Measurements from ENCODE around the gene SLC16A14. TPM values are rescaled to one million over a fixed set of nuclear protein-coding genes. Genes with fewer than 3 reads are reported as not detected.

SLC16A14 gene
- total RNA-seq, 4 donors from 2014 or later, result 0.68 to 3.2 (median 3.0) TPM; not detected in 1

DNA sequence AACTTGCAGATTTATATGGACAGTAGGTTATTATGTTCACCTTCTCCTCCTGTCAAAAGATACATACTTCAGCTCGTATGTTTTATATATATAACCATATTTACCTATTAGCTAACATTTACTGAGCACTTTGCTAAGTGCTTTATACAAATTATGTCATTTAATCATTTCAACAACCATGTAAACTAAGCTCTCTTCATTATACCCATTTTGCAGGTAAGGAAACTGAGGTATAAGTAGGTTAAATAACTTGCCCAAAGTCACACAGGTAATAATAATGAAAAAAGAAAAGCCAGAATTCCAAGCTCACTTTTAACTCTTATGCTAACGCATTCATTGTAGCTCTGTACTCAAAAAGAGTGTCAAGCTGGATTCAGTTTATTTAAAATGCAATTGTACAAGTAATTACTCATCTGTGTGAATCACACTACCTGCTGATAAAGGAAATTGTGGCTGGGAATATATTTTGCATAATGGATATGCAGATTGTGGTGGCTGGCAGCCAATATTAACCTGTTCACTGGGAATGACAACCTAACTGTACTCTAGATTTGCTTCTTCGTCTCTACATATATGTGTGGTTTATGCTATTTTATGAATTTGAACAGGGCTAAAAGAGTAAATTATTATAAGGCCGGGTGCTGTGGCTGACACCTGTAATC, 20.6 kb downstream of the SLC16A14 start:
- no peak for TF ChIP-seq POLR2A (IDR thresholded peaks at IDR 0.05)
- no peak for TF ChIP-seq POLR2AphosphoS5 (IDR thresholded peaks at IDR 0.05)
- TF ChIP-seq CTCF (IDR thresholded peaks at IDR 0.05), result no peak
- no peak for TF ChIP-seq EP300 (IDR thresholded peaks at IDR 0.05; ENCODE audit: low read depth)
- in situ Hi-C loops (cut with MboI; ENCODE audit: low pct_ligation_motif_present in 1 of 4, low pct_unique_long_range_greater_than_20kb in 1 of 4, low sequenced_read_pairs in 3 of 4) (no loop called here), intact Hi-C loops (cut with DNase I; ENCODE audit: low total_unique reads) (no loop called here)
- no peaks in the 10 kb centered on the region for H3K36me3 ChIP-seq
- H3K27ac ChIP-seq, result no peak overlapping the region
- H3K27me3 ChIP-seq, result no peaks in the 10 kb centered on the region
- 85 to 91% methylated on average over 2 to 4 of the region's 4 CpGs for WGBS, 2 donors (ENCODE audit: low coverage in 1 of 2)
- no peak overlapping the region for H3K4me3 ChIP-seq
- no peaks in the 10 kb centered on the region for H3K4me1 ChIP-seq
- DNase-seq, result no peak
- H3K9me3 ChIP-seq, result no peaks in the 10 kb centered on the region

DNA sequence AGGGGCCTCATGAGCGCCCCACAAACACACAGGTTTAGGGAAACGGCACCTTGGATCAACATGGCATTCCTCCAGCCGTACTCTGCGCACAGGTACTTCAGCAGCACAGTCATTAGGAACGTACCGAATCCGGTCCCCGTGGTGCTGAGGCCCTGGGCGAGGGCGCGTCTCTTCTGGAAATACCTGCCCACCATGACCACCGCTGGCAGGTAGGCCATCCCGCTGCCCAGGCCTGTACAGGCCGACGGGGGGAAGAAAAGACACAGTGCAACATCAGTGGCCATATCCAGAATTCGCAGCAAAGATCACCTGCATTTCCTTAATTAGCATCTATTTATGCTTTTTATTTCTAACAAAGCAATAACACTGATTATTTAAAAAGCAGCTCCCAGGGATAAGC, 22.2 kb downstream of the SLC16A14 start:
- Histone ChIP-seq H3K9me3 (no peaks in the 10 kb centered on the region), H3K36me3 (no peaks in the 10 kb centered on the region), H3K27me3 (no peaks in the 10 kb centered on the region), H3K4me1 (no peaks in the 10 kb centered on the region), H3K4me3 (no peak overlapping the region), H3K27ac (no peak overlapping the region)
- 97% methylated on average over 16 of the region's 16 CpGs; no CpG with 5 or more reads in 1 of the 2 donors for WGBS, 2 donors (ENCODE audit: low coverage in 1 of 2)
- intact Hi-C loops (cut with DNase I; ENCODE audit: low total_unique reads), result no loop called here
- DNase-seq, result no peak
- no peak for TF ChIP-seq POLR2A (IDR thresholded peaks at IDR 0.05)
- TF ChIP-seq CTCF (IDR thresholded peaks at IDR 0.05), result no peak
- TF ChIP-seq EP300 (IDR thresholded peaks at IDR 0.05; ENCODE audit: low read depth), result no peak
- no peak for TF ChIP-seq POLR2AphosphoS5 (IDR thresholded peaks at IDR 0.05)
- in situ Hi-C loops (cut with MboI; ENCODE audit: low pct_ligation_motif_present in 1 of 4, low pct_unique_long_range_greater_than_20kb in 1 of 4, low sequenced_read_pairs in 3 of 4), result no loop called here

DNA sequence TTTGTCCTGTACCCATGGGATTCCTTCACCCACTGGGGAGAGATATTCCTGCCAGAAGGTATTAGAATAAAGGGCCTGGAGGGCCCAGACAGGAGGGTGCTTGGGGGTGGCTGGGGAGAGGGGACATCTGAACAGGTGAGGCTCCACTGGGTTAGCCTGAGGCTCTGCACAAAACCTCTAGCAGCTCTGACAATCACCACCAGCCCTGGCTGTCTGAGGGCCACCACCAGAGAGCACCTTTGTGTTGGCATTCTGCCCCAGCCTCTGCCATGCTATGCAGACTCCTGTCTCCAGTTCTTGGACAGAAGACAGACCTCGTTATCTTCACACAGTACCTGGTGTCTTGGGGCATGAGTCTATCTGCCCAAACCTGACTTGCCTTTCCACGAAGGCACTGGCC, 25.3 kb downstream of the SLC16A14 start:
- Histone ChIP-seq H3K9me3 (no peaks in the 10 kb centered on the region), H3K36me3 (no peaks in the 10 kb centered on the region), H3K27me3 (no peaks in the 10 kb centered on the region), H3K4me1 (no peaks in the 10 kb centered on the region), H3K4me3 (no peak overlapping the region), H3K27ac (no peak overlapping the region)
- WGBS, 2 donors (ENCODE audit: low coverage in 1 of 2), result 79% methylated on average over 2 of the region's 2 CpGs; no CpG with 5 or more reads in 1 of the 2 donors
- in situ Hi-C loops (cut with MboI; ENCODE audit: low pct_ligation_motif_present in 1 of 4, low pct_unique_long_range_greater_than_20kb in 1 of 4, low sequenced_read_pairs in 3 of 4), result no loop called here
- TF ChIP-seq POLR2A (IDR thresholded peaks at IDR 0.05) (no peak), EP300 (IDR thresholded peaks at IDR 0.05; ENCODE audit: low read depth) (no peak), POLR2AphosphoS5 (IDR thresholded peaks at IDR 0.05) (no peak), CTCF (IDR thresholded peaks at IDR 0.05) (no peak)
- no peak for DNase-seq
- intact Hi-C loops (cut with DNase I; ENCODE audit: low total_unique reads), result no loop called here

DNA sequence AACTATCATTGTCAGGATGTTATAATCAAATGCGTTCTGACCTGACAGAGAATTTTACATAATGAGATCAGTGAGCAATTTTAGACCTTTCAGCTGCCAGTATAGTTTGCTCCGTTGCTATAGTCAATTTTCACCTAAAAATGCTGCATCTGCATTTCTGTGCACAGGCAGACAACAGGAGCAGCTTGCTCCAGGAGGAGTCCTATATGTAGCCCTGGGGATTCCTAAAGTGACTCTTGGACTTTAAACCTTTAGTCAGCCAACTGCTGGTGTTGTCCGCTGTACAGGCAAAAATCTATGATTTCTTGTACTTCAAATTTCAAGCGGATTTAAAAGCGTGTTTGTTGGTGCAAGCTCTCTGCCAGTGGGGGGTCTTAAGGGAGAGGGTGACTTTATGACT, 25.7 kb downstream of the SLC16A14 start:
- intact Hi-C loops (cut with DNase I; ENCODE audit: low total_unique reads) (no loop called here), in situ Hi-C loops (cut with MboI; ENCODE audit: low pct_ligation_motif_present in 1 of 4, low pct_unique_long_range_greater_than_20kb in 1 of 4, low sequenced_read_pairs in 3 of 4) (no loop called here)
- no peak overlapping the region for H3K4me3 ChIP-seq
- H3K4me1 ChIP-seq, result no peaks in the 10 kb centered on the region
- TF ChIP-seq CTCF (IDR thresholded peaks at IDR 0.05) (no peak), EP300 (IDR thresholded peaks at IDR 0.05; ENCODE audit: low read depth) (no peak), POLR2A (IDR thresholded peaks at IDR 0.05) (no peak), POLR2AphosphoS5 (IDR thresholded peaks at IDR 0.05) (no peak)
- no peaks in the 10 kb centered on the region for H3K9me3 ChIP-seq
- 93 to 100% methylated on average over 3 to 5 of the region's 5 CpGs for WGBS, 2 donors (ENCODE audit: low coverage in 1 of 2)
- no peak for DNase-seq
- no peaks in the 10 kb centered on the region for H3K27me3 ChIP-seq
- no peaks in the 10 kb centered on the region for H3K36me3 ChIP-seq
- H3K27ac ChIP-seq, result no peak overlapping the region
